ENCODE results near the gene MS4A10. TPM values are rescaled to one million over a fixed set of nuclear protein-coding genes. Genes with fewer than 3 reads are reported as not detected.

The MS4A10 gene
- polyA plus RNA-seq, 1 donor (not counting 4 experiments of a cell fraction or from before 2014, with no cell fraction given): not detected

DNA sequence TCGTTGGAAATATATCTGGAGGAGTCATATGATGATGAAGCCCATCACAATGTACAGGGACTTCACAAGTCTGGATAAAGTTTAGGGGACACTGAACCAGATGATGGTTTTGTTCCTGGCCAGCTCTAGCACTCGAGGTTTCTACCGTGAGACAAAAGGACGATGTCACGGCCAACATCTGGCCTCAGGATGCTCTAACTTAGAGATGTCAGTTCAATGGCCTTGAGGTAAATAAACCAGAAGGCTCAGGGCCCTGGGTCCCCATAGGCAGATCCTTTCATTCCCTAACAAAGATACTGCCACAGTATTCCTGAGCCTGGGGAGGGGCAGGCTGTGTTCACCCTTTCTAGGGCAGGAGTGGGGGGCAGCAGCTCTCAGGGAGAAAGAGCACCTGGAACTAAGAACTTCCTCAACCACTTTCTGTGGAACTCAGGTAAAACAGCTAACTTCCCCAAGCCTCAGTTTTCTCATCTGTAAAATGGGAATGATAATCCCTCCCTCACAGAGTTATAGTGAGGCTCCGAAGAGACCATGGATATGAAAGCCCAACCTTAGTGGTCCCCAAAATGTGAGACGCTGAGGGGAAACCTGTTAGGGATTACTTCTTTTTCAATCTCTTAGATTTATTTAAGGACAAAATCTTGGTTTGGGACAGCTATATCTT, 18.3 kb downstream of the MS4A10 start:
- dilution Hi-C loops (cut with MboI; ENCODE audit: extremely low pct_ligation_motif_present, low sequenced_read_pairs): no loop called here

DNA sequence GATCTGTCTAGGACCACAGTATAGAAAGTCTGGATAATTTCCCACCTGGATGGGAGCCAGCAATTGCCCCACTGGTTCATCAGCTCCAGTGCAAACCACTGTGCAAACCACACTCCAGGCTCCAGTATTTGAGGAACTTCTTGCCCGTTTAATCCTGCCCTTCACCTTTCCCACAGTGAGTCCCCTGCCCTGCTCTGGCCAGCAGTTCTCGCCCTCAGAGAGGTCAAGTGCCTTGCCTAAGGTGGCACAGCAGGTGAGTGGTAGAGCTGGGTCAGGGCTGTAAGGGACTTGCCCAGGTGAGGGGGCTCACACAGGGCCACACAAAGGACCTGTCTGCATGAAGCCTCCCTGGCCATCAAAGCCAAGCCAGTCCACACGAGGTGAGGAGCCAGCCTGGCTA, 24.1 kb downstream of the MS4A10 start:
- DNase-seq (ENCODE audit: low read depth, low spot score) (no peak), FAIRE-seq (no peak)
- no peak overlapping the region for H3K27ac ChIP-seq (ENCODE audit: control insufficient read depth, insufficient read depth, low read length)
- dilution Hi-C loops (cut with MboI; ENCODE audit: extremely low pct_ligation_motif_present, low sequenced_read_pairs): no loop called here
- no peaks in the 10 kb centered on the region for H3K4me1 ChIP-seq (ENCODE audit: control insufficient read depth, extremely low read depth, insufficient read depth, low read length)
- no peak overlapping the region for H2AFZ ChIP-seq (ENCODE audit: control insufficient read depth, low read length)
- no peaks in the 10 kb centered on the region for H3K36me3 ChIP-seq (ENCODE audit: control insufficient read depth in 2 of 2, extremely low read depth in 1 of 2, insufficient read depth in 2 of 2, low read length in 2 of 2)
- H3K4me2 ChIP-seq (ENCODE audit: control insufficient read depth, extremely low read depth, insufficient read depth, low read depth, low read length): no peak overlapping the region
- no peaks in the 10 kb centered on the region for H3K9me1 ChIP-seq (ENCODE audit: control insufficient read depth, extremely low read depth, insufficient read depth, low read length)
- H3K4me3 ChIP-seq (ENCODE audit: control insufficient read depth in 2 of 3, extremely low read depth in 1 of 3, insufficient read depth in 2 of 3, low read depth in 1 of 3, low read length in 3 of 3): no peak overlapping the region
- TF ChIP-seq EZH2 (IDR thresholded peaks at IDR 0.05; ENCODE audit: low read length): no peak
- TF ChIP-seq, protein P1, sequence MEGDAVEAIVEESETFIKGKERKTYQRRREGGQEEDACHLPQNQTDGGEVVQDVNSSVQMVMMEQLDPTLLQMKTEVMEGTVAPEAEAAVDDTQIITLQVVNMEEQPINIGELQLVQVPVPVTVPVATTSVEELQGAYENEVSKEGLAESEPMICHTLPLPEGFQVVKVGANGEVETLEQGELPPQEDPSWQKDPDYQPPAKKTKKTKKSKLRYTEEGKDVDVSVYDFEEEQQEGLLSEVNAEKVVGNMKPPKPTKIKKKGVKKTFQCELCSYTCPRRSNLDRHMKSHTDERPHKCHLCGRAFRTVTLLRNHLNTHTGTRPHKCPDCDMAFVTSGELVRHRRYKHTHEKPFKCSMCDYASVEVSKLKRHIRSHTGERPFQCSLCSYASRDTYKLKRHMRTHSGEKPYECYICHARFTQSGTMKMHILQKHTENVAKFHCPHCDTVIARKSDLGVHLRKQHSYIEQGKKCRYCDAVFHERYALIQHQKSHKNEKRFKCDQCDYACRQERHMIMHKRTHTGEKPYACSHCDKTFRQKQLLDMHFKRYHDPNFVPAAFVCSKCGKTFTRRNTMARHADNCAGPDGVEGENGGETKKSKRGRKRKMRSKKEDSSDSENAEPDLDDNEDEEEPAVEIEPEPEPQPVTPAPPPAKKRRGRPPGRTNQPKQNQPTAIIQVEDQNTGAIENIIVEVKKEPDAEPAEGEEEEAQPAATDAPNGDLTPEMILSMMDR (optimal IDR thresholded peaks at IDR 0.05 in 1 of 3, IDR thresholded peaks at IDR 0.05 in 1 of 3, conservative IDR thresholded peaks at IDR 0.05 in 1 of 3; ENCODE audit: extremely low read depth in 1 of 3, insufficient read depth in 2 of 3, low read length in 3 of 3): no peak
- no peaks in the 10 kb centered on the region for H4K20me1 ChIP-seq (ENCODE audit: control insufficient read depth, extremely low read depth, insufficient read depth, low read length)
- H3K27me3 ChIP-seq (ENCODE audit: control insufficient read depth, extremely low read depth, insufficient read depth, low read length): no peaks in the 10 kb centered on the region
- no peak overlapping the region for H3K9ac ChIP-seq (ENCODE audit: control insufficient read depth, extremely low read depth, insufficient read depth, low read length)
- H3K79me2 ChIP-seq (ENCODE audit: control insufficient read depth, insufficient read depth, low read length): no peaks in the 10 kb centered on the region
- H3K9me3 ChIP-seq (ENCODE audit: control insufficient read depth, low read depth, low read length): no peaks in the 10 kb centered on the region

More for the DNA sequence above, 18.3 kb downstream of the MS4A10 start:
- H2AFZ ChIP-seq (ENCODE audit: control insufficient read depth, low read length): no peak overlapping the region
- H3K4me3 ChIP-seq (ENCODE audit: control insufficient read depth in 2 of 3, extremely low read depth in 1 of 3, insufficient read depth in 2 of 3, low read depth in 1 of 3, low read length in 3 of 3): no peak overlapping the region
- no peaks in the 10 kb centered on the region for H3K9me3 ChIP-seq (ENCODE audit: control insufficient read depth, low read depth, low read length)
- H3K4me2 ChIP-seq (ENCODE audit: control insufficient read depth, extremely low read depth, insufficient read depth, low read depth, low read length): no peak overlapping the region
- DNase-seq (ENCODE audit: low read depth, low spot score) (no peak), FAIRE-seq (no peak)
- no peaks in the 10 kb centered on the region for H3K27me3 ChIP-seq (ENCODE audit: control insufficient read depth, extremely low read depth, insufficient read depth, low read length)
- no peaks in the 10 kb centered on the region for H3K79me2 ChIP-seq (ENCODE audit: control insufficient read depth, insufficient read depth, low read length)
- no peaks in the 10 kb centered on the region for H3K36me3 ChIP-seq (ENCODE audit: control insufficient read depth in 2 of 2, extremely low read depth in 1 of 2, insufficient read depth in 2 of 2, low read length in 2 of 2)
- H3K4me1 ChIP-seq (ENCODE audit: control insufficient read depth, extremely low read depth, insufficient read depth, low read length): no peaks in the 10 kb centered on the region
- H3K9ac ChIP-seq (ENCODE audit: control insufficient read depth, extremely low read depth, insufficient read depth, low read length): no peak overlapping the region
- H3K9me1 ChIP-seq (ENCODE audit: control insufficient read depth, extremely low read depth, insufficient read depth, low read length): no peaks in the 10 kb centered on the region
- TF ChIP-seq, protein P1 (optimal IDR thresholded peaks at IDR 0.05 in 1 of 3, IDR thresholded peaks at IDR 0.05 in 1 of 3, conservative IDR thresholded peaks at IDR 0.05 in 1 of 3; ENCODE audit: extremely low read depth in 1 of 3, insufficient read depth in 2 of 3, low read length in 3 of 3): no peak
- no peak for TF ChIP-seq EZH2 (IDR thresholded peaks at IDR 0.05; ENCODE audit: low read length)
- H3K27ac ChIP-seq (ENCODE audit: control insufficient read depth, insufficient read depth, low read length): no peak overlapping the region
- H4K20me1 ChIP-seq (ENCODE audit: control insufficient read depth, extremely low read depth, insufficient read depth, low read length): no peaks in the 10 kb centered on the region
